ACC112 (cell line): Measurements from ENCODE around the gene UROC1.

Experiments
- H2AFZ ChIP-seq: fragments of 200-600 bp; sonication (generic); one replicate; pipeline ENCODE4 v1.6.0; 2017; ENCODE audit warnings: antibody characterized with exemption, low read length; ENCODE audit not compliant: unreplicated experiment
- H3K27ac ChIP-seq: fragments of 200-600 bp; sonication (generic); 2 replicates; pipeline ENCODE4 v1.5.1; 2014; ENCODE audit warnings: low read depth, mild to moderate bottlenecking, antibody characterized with exemption, low read length, moderate library complexity
- H3K27me3 ChIP-seq: fragments of 200-600 bp; sonication (generic); 2 replicates; pipeline ENCODE4 v1.6.1; 2014; ENCODE audit warnings: mild to moderate bottlenecking, antibody characterized with exemption, low read length, moderate library complexity, mixed read lengths; ENCODE audit not compliant: insufficient read depth
- H3K36me3 ChIP-seq: fragments of 200-600 bp; sonication (generic); 2 replicates; pipeline ENCODE4 v1.6.1; 2016; ENCODE audit warnings: mild to moderate bottlenecking, antibody characterized with exemption, low read length, moderate library complexity, mixed read lengths; ENCODE audit not compliant: insufficient read depth
- H3K4me1 ChIP-seq: fragments of 200-600 bp; sonication (generic); one replicate; pipeline ENCODE4 v1.6.1; 2016; ENCODE audit warnings: low read length, mixed read lengths; ENCODE audit not compliant: insufficient read depth, unreplicated experiment, control insufficient read depth
- H3K4me3 ChIP-seq: fragments of 200-600 bp; sonication (generic); 2 replicates; pipeline ENCODE4 v1.5.1; 2014; ENCODE audit warnings: mild to moderate bottlenecking, low read depth, low read length
- H3K79me2 ChIP-seq: fragments of 200-600 bp; sonication (generic); one replicate; pipeline ENCODE4 v1.6.0; 2016; ENCODE audit warnings: low read length; ENCODE audit not compliant: control insufficient read depth, unreplicated experiment, insufficient read depth

UROC1 gene

GRCh38 chr3:126517291-126517951, at the start of gene UROC1:
Gene UROC1 (minus strand): TSS chr3:126517773. CDS start chr3:126517719, 54 bp downstream.
- Histone ChIP-seq H3K4me1 (no peaks in the 10 kb centered on the region), H3K27me3 (0 out of 2 replicates have a peak, but pooled peaks cover 3% of the 10 kb centered on the region), H3K36me3 (no peaks in the 10 kb centered on the region), H3K4me3 (no peak within 1 kb of the TSS), H2AFZ (no peak within 1 kb of the TSS), H3K79me2 (no peaks in the 10 kb centered on the region), H3K27ac (no peak within 1 kb of the TSS)

GRCh38 chr3:126562737-126563276, 45.2 kb upstream of the UROC1 start:
- Histone ChIP-seq H3K36me3 (no peaks in the 10 kb centered on the region), H3K79me2 (no peaks in the 10 kb centered on the region), H3K27ac (no peak overlapping the region), H3K4me1 (no peaks in the 10 kb centered on the region), H3K4me3 (no peak overlapping the region), H2AFZ (no peak overlapping the region), H3K27me3 (peaks cover 87% of the 10 kb centered on the region)

GRCh38 chr3:126558336-126559071, 40.9 kb upstream of the UROC1 start, which contains the start of gene C3orf22:
Gene C3orf22 (minus strand): TSS chr3:126558932. CDS start chr3:126553390, 5,542 bp downstream.
- no peaks in the 10 kb centered on the region for H3K36me3 ChIP-seq
- H3K27ac ChIP-seq: no peak within 1 kb of the TSS
- H3K4me3 ChIP-seq: no peak within 1 kb of the TSS
- no peak within 1 kb of the TSS for H2AFZ ChIP-seq
- H3K79me2 ChIP-seq: no peaks in the 10 kb centered on the region
- peaks cover 45% of the 10 kb centered on the region for H3K27me3 ChIP-seq
- H3K4me1 ChIP-seq: no peaks in the 10 kb centered on the region

- Histone ChIP-seq H3K79me2 (no peaks in the 10 kb centered on the region), H3K36me3 (no peaks in the 10 kb centered on the region), H3K4me1 (no peaks in the 10 kb centered on the region), H3K27ac (no peak overlapping the region), H3K27me3 (peaks cover 39% of the 10 kb centered on the region), H2AFZ (no peak overlapping the region), H3K4me3 (no peak overlapping the region)
Observed at GRCh38 chr3:126557761-126558160, 40.2 kb upstream of the UROC1 start.

GRCh38 chr3:126557415-126557745, 39.8 kb upstream of the UROC1 start:
- no peaks in the 10 kb centered on the region for H3K4me1 ChIP-seq
- no peaks in the 10 kb centered on the region for H3K36me3 ChIP-seq
- H3K27me3 ChIP-seq: peaks cover 35% of the 10 kb centered on the region
- no peak overlapping the region for H3K4me3 ChIP-seq
- H3K27ac ChIP-seq: no peak overlapping the region
- H2AFZ ChIP-seq: no peak overlapping the region
- no peaks in the 10 kb centered on the region for H3K79me2 ChIP-seq

- Histone ChIP-seq H3K36me3 (no peaks in the 10 kb centered on the region), H3K27ac (no peak overlapping the region), H3K79me2 (no peaks in the 10 kb centered on the region), H3K4me1 (no peaks in the 10 kb centered on the region), H2AFZ (no peak overlapping the region), H3K27me3 (peaks cover 32% of the 10 kb centered on the region), H3K4me3 (no peak overlapping the region)
Observed at GRCh38 chr3:126556637-126557414, 39.3 kb upstream of the UROC1 start.

GRCh38 chr3:126555795-126556636, 38.4 kb upstream of the UROC1 start:
- no peak overlapping the region for H3K27ac ChIP-seq
- no peak overlapping the region for H2AFZ ChIP-seq
- H3K79me2 ChIP-seq: no peaks in the 10 kb centered on the region
- no peaks in the 10 kb centered on the region for H3K4me1 ChIP-seq
- no peak overlapping the region for H3K4me3 ChIP-seq
- H3K36me3 ChIP-seq: no peaks in the 10 kb centered on the region
- H3K27me3 ChIP-seq: peaks cover 25% of the 10 kb centered on the region

GRCh38 chr3:126554560-126555525, 37.3 kb upstream of the UROC1 start:
- Histone ChIP-seq H2AFZ (no peak overlapping the region), H3K36me3 (no peaks in the 10 kb centered on the region), H3K27ac (no peak overlapping the region), H3K4me1 (no peaks in the 10 kb centered on the region), H3K4me3 (no peak overlapping the region), H3K27me3 (peaks cover 13% of the 10 kb centered on the region), H3K79me2 (no peaks in the 10 kb centered on the region)

GRCh38 chr3:126553284-126554084, 35.9 kb upstream of the UROC1 start:
- Histone ChIP-seq H3K79me2 (no peaks in the 10 kb centered on the region), H3K27ac (no peak overlapping the region), H2AFZ (no peak overlapping the region), H3K4me3 (no peak overlapping the region), H3K4me1 (no peaks in the 10 kb centered on the region), H3K27me3 (peaks cover 9% of the 10 kb centered on the region), H3K36me3 (no peaks in the 10 kb centered on the region)
